Nephron progenitor cell (in vitro differentiated cells): Measurements from ENCODE around the gene SNX27.
"Not testable (repeated sequence)": the region's sequence is repeated elsewhere in the genome, so short reads cannot be mapped to it uniquely, and the experiment has no call there.

Experiments used
- DNase-seq: peaks from one replicate; pipeline ENCODE4 v3.0.0; 2021
- H3K27ac Mint-ChIP-seq: 2 replicates; pipeline ENCODE4 v1.8.0; 2021; ENCODE audit warnings: mild to moderate bottlenecking, moderate library complexity, mixed read lengths
- H3K27me3 Mint-ChIP-seq: 2 replicates; pipeline ENCODE4 v1.8.0; 2021; ENCODE audit warnings: mild to moderate bottlenecking, low read depth, mixed read lengths; ENCODE audit not compliant: poor library complexity
- H3K36me3 Mint-ChIP-seq: 2 replicates; pipeline ENCODE4 v1.8.0; 2021; ENCODE audit warnings: low read depth, mixed read lengths
- H3K4me1 Mint-ChIP-seq: 2 replicates; pipeline ENCODE4 v1.8.0; 2021; ENCODE audit warnings: mixed read lengths
- H3K4me3 Mint-ChIP-seq: 2 replicates; pipeline ENCODE4 v1.8.0; 2021; ENCODE audit warnings: mild to moderate bottlenecking, moderate library complexity, mixed read lengths
- H3K9me3 Mint-ChIP-seq: 2 replicates; pipeline ENCODE4 v1.8.0; 2021; ENCODE audit warnings: mild to moderate bottlenecking, moderate library complexity, mixed read lengths
- CTCF ChIP-seq: fragments of 200-600 bp; sonication (generic); IDR thresholded peaks from 2 replicates; pipeline ENCODE4 v1.5.0; 2021; ENCODE audit warnings: antibody characterized with exemption

The SNX27 gene

GRCh38 chr1:151590961-151591360, 20.9 kb upstream of the SNX27 start:
- no peak overlapping the region for H3K27ac Mint-ChIP-seq

GRCh38 chr1:151593730-151594129, 18.1 kb upstream of the SNX27 start:
- peaks cover 5% of the 10 kb centered on the region for H3K36me3 Mint-ChIP-seq
- peak; percentile 50 for DNase-seq
- peaks cover 23% of the 10 kb centered on the region for H3K27me3 Mint-ChIP-seq
- peaks cover 18% of the 10 kb centered on the region for H3K9me3 Mint-ChIP-seq
- H3K4me3 Mint-ChIP-seq: peak overlapping the region; percentile 78
- no peak overlapping the region for H3K27ac Mint-ChIP-seq
- peaks cover 11% of the 10 kb centered on the region for H3K4me1 Mint-ChIP-seq
- no peak for TF ChIP-seq CTCF

More at GRCh38 chr1:151590961-151591360, 20.9 kb upstream of the SNX27 start:
- peaks cover 11% of the 10 kb centered on the region for H3K4me1 Mint-ChIP-seq
- peaks cover 18% of the 10 kb centered on the region for H3K27me3 Mint-ChIP-seq
- no peak overlapping the region for H3K4me3 Mint-ChIP-seq
- no peak for DNase-seq
- TF ChIP-seq CTCF: no peak
- H3K36me3 Mint-ChIP-seq: peaks cover 5% of the 10 kb centered on the region
- H3K9me3 Mint-ChIP-seq: peaks cover 17% of the 10 kb centered on the region

DNA sequence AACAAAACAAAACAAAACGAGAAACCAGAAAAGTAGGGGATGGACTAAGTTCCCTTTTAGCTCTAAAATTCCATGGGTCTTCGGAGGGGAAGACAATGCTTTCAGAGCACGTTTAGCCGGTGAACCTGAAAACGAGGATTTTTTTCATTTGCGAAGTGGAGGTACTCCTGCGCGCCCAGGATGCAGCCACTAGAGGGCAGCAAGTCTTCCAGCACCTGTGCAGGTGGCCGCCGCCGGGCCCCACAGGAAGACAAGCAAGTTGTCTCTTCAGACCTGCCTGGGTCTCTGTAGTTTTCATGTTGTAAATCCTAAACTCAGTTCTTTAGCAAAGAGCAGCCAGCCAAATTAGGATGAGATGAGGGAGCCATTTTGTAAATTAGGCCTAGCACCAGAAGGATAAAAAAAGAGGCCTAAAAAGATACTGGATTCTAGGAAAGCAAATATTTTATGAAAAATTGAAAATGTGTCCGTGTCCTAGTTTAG, 17.7 kb upstream of the SNX27 start:
- DNase-seq: peak; percentile 84
- Mint-ChIP-seq H3K4me3 (peak overlapping the region; percentile 78), H3K9me3 (peaks cover 21% of the 10 kb centered on the region), H3K27ac (no peak overlapping the region), H3K27me3 (peaks cover 26% of the 10 kb centered on the region), H3K4me1 (peaks cover 11% of the 10 kb centered on the region), H3K36me3 (peaks cover 5% of the 10 kb centered on the region)
- TF ChIP-seq CTCF: peak; percentile 92

- H3K27ac Mint-ChIP-seq: no peak overlapping the region
- peaks cover 8% of the 10 kb centered on the region for H3K9me3 Mint-ChIP-seq
- peaks cover 11% of the 10 kb centered on the region for H3K4me1 Mint-ChIP-seq
- H3K27me3 Mint-ChIP-seq: peaks cover 19% of the 10 kb centered on the region
- no peaks in the 10 kb centered on the region for H3K36me3 Mint-ChIP-seq
- H3K4me3 Mint-ChIP-seq: no peak overlapping the region
- no peak for TF ChIP-seq CTCF
- DNase-seq: no peak
Measured at GRCh38 chr1:151596166-151596953, 15.5 kb upstream of the SNX27 start.

DNA sequence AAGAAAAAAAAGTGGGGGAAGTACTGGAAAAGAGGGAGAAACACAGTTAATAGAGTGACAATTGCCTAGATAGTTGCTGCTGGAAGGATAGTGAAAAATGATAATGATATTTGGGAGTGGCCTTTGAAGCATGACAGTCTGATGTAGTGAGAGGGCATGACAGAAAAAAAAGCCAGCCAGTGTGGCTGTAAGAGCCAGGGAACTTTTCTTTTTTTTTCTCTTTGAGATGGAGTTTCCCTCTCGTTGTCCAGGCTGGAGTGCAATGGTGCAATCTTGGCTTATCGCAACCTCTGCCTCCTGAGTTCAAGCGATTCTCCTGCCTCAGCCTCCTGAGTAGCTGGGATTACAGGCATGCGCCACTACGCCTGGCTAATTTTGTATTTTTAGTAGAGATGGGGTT, 9.3 kb upstream of the SNX27 start:
- not testable (repeated sequence) for H3K4me3 Mint-ChIP-seq, H3K4me1 Mint-ChIP-seq, H3K27ac Mint-ChIP-seq, H3K9me3 Mint-ChIP-seq, H3K36me3 Mint-ChIP-seq, DNase-seq
- H3K27me3 Mint-ChIP-seq: peaks cover 16% of the 10 kb centered on the region

DNA sequence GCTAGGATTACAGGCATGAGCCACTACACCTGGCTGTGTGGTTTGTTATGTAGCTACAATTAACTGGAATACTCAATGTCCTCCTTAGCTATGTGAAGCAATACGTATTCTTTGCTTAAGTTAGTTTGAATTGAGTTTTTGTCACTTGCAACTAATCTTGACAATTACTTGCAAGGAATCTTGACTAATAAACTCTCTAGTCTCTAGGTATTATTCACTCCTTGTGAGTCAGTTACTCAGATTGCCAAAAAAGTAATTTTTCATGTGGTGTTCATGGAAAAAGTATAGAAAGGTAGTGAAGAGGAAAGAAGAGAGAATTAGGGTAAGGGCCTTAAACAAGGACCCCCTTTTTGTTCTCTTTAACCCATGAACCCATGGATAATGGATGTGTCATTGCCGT, 7.6 kb upstream of the SNX27 start:
- Mint-ChIP-seq H3K27me3 (peaks cover 11% of the 10 kb centered on the region), H3K9me3 (peaks cover 4% of the 10 kb centered on the region), H3K4me3 (no peak overlapping the region), H3K4me1 (peaks cover 8% of the 10 kb centered on the region), H3K27ac (no peak overlapping the region), H3K36me3 (no peaks in the 10 kb centered on the region)
- no peak for DNase-seq
- no peak for TF ChIP-seq CTCF
